Prostate gland (tissue), 2 donors: ENCODE measurements around the gene OR2K2. TPM values are rescaled to one million over a fixed set of nuclear protein-coding genes. Genes with fewer than 3 reads are reported as not detected.

Source experiments
- DNase-seq: peaks from one replicate; pipeline ENCODE4 v3.0.0-alpha.2; 2019; ENCODE audit warnings: low spot score
- H3K27ac ChIP-seq, 2 donors: fragments of 200-600 bp; sonication (generic); 2 replicates each; pipeline ENCODE4 v1.5.1; 2017 to 2019
- H3K27me3 ChIP-seq: fragments of 200-600 bp; sonication (generic); replicated peaks from 2 replicates; pipeline ENCODE4 v1.5.1; 2019; ENCODE audit not compliant: insufficient read depth
- H3K36me3 ChIP-seq, 2 donors: fragments of 200-600 bp; sonication (generic); 1 replicate in 1 of 2; 2 replicates in 1 of 2; pipeline versions ENCODE4 v1.5.1 to v1.8.1; 2017 to 2019
- H3K4me1 ChIP-seq: fragments of 200-600 bp; sonication (generic); replicated peaks from 2 replicates; pipeline ENCODE4 v1.5.1; 2019
- H3K4me3 ChIP-seq, 2 donors: fragments of 200-600 bp; sonication (generic); 2 replicates each; pipeline ENCODE4 v1.5.1; 2017 to 2019
- H3K9me3 ChIP-seq: fragments of 200-600 bp; sonication (generic); 2 replicates; pipeline ENCODE4 v1.5.1; 2017
- POLR2A ChIP-seq: fragments of 450-650 bp; IDR thresholded peaks from one replicate; pipeline ENCODE4 v1.6.1; 2016; ENCODE audit warnings: antibody characterized with exemption, mild to moderate bottlenecking
- POLR2AphosphoS5 ChIP-seq: sonication (generic); formaldehyde crosslinking; IDR thresholded peaks from one replicate; pipeline ENCODE4 v1.6.1; 2017; ENCODE audit warnings: antibody characterized with exemption
- WGBS: methylation state at CpG from one replicate; pipeline ENCODE4 v1.1.5; 2018; 5-methylcytosine and 5-hydroxymethylcytosine counted together
- intact Hi-C: fragments of 100-400 bp; cut with DNase I; formaldehyde crosslinking; loops from one replicate; pipeline ENCODE4 v1.14.2; 2022
- total RNA-seq, 2 donors: library from RNA; depleted of rRNA; stranded (reverse); fragments of >200 nt; gene quantifications; one replicate each; pipeline ENCODE4 v1.1.0, GENCODE V29; 2016
- TF ChIP-seq, protein P1 (sequence below), 4 experiments: fragments of 200-600 bp in 2 of 4; fragments of 450-650 bp in 2 of 4; sonication (generic) in 2 of 4; IDR thresholded peaks; 1 replicate in 3 of 4; 2 replicates in 1 of 4; pipeline ENCODE4 v1.5.1; 2016 to 2019; ENCODE audit warnings: antibody characterized with exemption in 4 of 4, mild to moderate bottlenecking in 2 of 4, moderate library complexity in 2 of 4

The OR2K2 gene, protein sequence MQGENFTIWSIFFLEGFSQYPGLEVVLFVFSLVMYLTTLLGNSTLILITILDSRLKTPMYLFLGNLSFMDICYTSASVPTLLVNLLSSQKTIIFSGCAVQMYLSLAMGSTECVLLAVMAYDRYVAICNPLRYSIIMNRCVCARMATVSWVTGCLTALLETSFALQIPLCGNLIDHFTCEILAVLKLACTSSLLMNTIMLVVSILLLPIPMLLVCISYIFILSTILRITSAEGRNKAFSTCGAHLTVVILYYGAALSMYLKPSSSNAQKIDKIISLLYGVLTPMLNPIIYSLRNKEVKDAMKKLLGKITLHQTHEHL
- total RNA-seq = not detected

DNA sequence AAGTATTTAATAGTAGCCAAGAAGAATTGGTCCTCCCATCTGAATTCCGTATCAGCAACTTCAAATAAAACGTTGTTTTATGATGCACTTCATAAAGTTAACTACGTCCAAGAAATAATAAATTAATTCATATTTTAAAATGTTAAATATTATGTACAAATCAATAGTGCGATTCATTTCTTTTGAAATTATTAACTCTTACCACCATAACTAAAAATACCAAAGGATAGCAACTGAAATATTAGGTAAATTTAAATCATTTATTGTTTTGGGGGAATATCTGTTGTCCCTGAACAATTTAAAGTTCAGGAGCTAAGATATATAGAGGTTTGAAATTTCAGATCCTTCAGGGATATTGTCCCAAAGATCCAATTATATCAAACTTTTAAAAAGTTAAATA is at the start of gene OR2K2:
Gene OR2K2, minus strand, starts transcription at position 101 of the 400 bp plus-strand sequence. CDS start 1,791 bp downstream, outside the sequence.
- intact Hi-C loops = no loop called here
- H3K36me3 ChIP-seq = no peaks in the 10 kb centered on the region
- no peaks in the 10 kb centered on the region for H3K27me3 ChIP-seq
- no peak for TF ChIP-seq POLR2AphosphoS5
- TF ChIP-seq, protein P1, sequence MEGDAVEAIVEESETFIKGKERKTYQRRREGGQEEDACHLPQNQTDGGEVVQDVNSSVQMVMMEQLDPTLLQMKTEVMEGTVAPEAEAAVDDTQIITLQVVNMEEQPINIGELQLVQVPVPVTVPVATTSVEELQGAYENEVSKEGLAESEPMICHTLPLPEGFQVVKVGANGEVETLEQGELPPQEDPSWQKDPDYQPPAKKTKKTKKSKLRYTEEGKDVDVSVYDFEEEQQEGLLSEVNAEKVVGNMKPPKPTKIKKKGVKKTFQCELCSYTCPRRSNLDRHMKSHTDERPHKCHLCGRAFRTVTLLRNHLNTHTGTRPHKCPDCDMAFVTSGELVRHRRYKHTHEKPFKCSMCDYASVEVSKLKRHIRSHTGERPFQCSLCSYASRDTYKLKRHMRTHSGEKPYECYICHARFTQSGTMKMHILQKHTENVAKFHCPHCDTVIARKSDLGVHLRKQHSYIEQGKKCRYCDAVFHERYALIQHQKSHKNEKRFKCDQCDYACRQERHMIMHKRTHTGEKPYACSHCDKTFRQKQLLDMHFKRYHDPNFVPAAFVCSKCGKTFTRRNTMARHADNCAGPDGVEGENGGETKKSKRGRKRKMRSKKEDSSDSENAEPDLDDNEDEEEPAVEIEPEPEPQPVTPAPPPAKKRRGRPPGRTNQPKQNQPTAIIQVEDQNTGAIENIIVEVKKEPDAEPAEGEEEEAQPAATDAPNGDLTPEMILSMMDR (IDR thresholded peaks at IDR 0.05) = no peak
- no peak for TF ChIP-seq POLR2A
- H3K4me3 ChIP-seq = no peak within 1 kb of the TSS
- WGBS = 69% methylated on average over 4 of the region's 4 CpGs
- H3K9me3 ChIP-seq = no peaks in the 10 kb centered on the region
- H3K4me1 ChIP-seq = no peaks in the 10 kb centered on the region
- H3K27ac ChIP-seq = no peak within 1 kb of the TSS
- DNase-seq = no peak

DNA sequence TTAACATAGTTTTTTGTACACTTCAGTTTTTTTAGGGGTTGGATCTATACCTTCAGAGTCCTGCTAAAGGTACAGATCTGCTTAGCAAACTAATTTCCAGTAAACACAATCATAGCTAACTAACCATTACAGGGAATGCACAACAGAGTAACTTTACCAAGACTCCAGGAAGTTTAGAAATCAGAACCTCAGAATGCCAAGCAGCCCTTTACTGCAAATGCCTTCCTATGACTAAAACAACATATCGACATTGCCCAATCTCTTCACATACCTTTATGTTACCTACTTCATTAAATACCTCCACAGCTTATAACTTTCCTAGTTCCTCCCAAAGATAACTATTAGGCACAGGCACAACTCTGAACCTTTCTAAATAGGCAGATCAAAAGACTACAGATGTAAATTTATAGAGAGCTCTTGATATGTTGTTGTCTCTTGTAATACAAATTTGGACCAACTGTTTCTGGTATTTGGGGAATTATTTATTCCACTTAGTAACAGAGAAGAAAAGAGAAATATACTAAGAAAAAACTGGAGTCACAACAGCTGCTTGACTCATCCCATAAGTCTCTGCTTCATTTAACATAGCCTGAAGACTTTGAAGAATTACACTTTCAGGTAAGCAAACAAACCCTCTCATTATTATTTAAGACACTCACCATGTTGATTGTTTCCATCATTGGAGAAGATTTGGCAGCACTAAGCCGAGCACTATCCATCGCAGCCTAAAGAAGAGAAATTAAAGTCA is 46.0 kb upstream of the OR2K2 start:
- H3K27ac ChIP-seq = no peak overlapping the region
- H3K4me3 ChIP-seq = no peak overlapping the region
- DNase-seq = no peak
- H3K4me1 ChIP-seq = no peaks in the 10 kb centered on the region
- TF ChIP-seq, protein P1 (IDR thresholded peaks at IDR 0.05) = no peak
- TF ChIP-seq POLR2AphosphoS5 (no peak), POLR2A (no peak)
- no peaks in the 10 kb centered on the region for H3K9me3 ChIP-seq
- H3K27me3 ChIP-seq = no peaks in the 10 kb centered on the region
- peaks cover 2 to 16% of the 10 kb centered on the region in 2 donors for H3K36me3 ChIP-seq
- 90% methylated on average over 3 of the region's 3 CpGs for WGBS
- intact Hi-C loops = no loop called here

DNA sequence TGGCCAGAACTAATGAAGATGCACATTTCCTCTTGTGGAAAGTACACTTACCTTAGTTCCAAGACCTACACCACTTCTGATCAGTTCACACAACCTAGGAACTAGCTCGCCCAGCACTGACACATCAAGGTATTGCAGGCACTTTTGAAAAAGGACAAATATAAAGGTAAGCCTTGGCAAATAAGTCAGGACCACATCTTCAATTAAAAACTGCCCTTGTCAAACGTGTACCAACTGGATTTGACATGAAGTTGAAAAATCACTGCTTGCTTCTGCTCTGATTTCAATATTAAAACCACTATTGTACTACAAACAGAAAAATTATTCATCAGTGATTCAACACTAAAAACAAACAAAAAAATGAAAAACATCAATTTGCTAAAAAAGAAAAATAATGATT is 45.0 kb upstream of the OR2K2 start:
- no peaks in the 10 kb centered on the region for H3K4me1 ChIP-seq
- DNase-seq = no peak
- no peaks in the 10 kb centered on the region for H3K27me3 ChIP-seq
- TF ChIP-seq, protein P1 (IDR thresholded peaks at IDR 0.05) = no peak
- no peak for TF ChIP-seq POLR2AphosphoS5
- no peak for TF ChIP-seq POLR2A
- no peak overlapping the region for H3K27ac ChIP-seq
- no peaks in the 10 kb centered on the region for H3K9me3 ChIP-seq
- WGBS = 80% methylated on average over 2 of the region's 2 CpGs
- H3K4me3 ChIP-seq = no peak overlapping the region
- intact Hi-C loops = no loop called here
- peaks cover 6 to 24% of the 10 kb centered on the region in 2 donors for H3K36me3 ChIP-seq

DNA sequence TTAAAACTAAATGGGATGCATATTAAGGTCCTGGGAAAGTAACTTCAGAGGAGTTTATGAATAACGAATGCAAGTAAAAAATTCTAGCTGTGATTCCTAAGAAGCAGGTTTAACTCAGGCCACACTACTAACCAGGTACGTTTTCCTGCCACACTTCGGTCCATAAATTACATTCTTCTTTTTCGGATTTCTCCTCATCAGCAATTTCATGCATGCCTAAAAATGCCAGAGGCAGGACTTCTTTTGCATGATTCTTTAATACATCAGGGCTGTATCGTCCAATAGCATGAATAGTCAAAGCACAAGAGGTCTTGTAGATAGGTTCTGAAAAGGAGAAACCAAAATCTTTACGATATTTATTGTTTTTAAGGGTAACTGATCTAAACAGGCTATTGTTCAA is 42.3 kb upstream of the OR2K2 start:
- no peaks in the 10 kb centered on the region for H3K9me3 ChIP-seq
- 94% methylated on average over 6 of the region's 6 CpGs for WGBS
- H3K4me1 ChIP-seq = no peaks in the 10 kb centered on the region
- no peaks in the 10 kb centered on the region for H3K27me3 ChIP-seq
- DNase-seq = no peak
- H3K4me3 ChIP-seq = no peak overlapping the region
- peaks cover 11 to 28% of the 10 kb centered on the region in 2 donors for H3K36me3 ChIP-seq
- intact Hi-C loops = no loop called here
- no peak overlapping the region for H3K27ac ChIP-seq
- TF ChIP-seq, protein P1 (IDR thresholded peaks at IDR 0.05) = no peak
- no peak for TF ChIP-seq POLR2A
- no peak for TF ChIP-seq POLR2AphosphoS5
